RPMI8226 (cell line): ENCODE data around the gene RGS8.

Source experiments
- DNase-seq: peaks from one replicate; pipeline ENCODE4 v3.0.0-alpha.2; 2015

Gene RGS8

DNA sequence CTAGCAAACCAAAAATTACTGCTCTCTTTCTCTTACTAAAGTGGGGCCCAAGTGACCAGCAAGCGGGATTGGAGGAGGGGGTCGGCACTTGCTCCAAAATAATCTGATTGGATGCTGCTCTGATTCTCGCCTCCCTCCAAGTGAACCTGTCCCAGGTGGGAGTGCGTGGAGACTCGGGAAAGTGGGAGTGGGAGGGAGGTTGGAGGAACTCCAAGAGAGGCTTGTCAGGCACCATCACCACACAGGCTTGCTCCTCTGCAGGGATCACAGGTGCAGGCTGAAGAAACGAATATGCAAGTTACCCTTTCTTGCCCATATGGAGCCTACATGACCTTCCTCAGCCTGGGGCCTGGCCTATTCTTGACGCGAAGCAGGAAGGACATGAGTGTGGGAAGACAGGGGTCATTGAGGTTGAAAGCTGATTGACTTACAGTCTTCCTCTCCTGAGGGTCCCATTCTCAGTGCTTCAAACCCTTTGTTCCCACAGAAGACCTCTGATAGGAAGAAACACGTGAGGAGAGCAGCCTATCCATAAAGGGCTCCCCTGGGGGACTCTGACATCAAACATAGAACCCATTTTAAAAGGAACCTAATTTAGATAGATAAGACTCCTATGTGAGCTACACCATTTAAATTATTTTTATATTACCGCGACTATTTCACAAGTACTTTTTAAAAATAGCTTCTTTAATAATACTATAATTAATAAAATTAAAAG lies 14.2 kb downstream of the RGS8 start:
- no peak for DNase-seq

DNA sequence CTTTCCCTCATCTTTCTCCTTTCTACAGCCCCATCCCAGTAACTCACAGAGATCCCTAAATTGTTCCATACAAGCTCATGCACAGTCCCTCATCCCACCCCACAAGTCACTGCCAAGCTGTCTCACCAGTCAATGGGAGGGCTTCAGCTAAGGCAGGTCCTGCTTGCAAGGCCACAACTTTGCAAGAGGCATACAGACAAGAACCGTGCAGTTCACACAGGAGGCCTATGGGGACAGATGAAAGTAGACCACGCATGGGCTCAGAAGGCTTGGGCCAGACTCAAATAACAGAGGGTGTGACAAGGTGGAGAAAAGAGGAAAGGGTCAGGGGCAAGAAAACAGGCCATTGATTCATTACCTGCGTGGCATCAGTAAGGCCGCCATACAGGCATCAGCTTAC lies 15.1 kb downstream of the RGS8 start:
- DNase-seq, result no peak

DNA sequence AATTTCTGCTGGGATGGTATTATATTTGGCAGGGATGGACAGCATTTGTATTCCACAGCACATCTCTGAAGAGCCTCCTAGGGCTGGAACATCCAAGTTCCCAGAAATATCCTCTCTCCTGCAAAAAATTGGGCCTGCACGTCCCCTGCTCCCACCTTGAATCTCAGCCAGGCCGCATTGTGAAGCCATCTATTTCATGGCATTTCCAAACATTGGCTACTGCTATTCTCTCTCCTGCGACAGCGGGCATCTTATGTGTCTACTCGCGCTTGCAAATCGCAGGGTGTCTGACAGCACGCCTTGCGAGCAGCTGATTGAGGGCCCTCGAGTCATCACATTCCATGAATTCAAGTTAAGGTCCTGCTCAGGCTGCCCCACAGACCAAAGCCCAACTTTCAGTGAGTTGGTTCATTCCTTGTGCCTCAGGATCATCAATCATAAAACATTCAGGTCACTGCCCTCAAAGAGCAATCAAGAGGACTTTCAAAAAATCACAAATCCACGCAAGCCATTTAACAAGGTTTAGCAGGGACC lies 15.8 kb downstream of the RGS8 start:
- DNase-seq, result no peak

- DNase-seq, result no peak
Measured at GRCh38 chr1:182667848-182668505, 16.4 kb downstream of the RGS8 start.

GRCh38 chr1:182666706-182667105 lies 17.7 kb downstream of the RGS8 start:
- DNase-seq, result no peak

DNA sequence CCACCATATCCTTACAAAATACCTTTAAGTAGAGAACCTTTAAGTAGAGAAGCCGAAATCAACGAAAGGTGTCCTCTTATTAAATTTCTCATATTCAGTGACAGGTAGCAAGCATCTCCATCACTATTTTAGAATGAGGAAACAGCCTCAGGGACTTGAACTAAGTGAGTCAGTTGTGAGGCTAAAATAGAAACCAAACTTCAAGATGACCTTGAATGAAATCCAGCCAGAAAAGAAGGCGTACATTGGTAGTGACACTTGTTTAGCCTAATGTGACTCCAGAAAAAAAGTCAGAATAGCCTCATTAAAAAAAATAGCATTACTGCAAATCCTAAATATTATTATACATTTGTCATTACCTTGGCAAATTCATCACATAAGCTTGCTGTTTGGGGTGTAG lies 20.1 kb downstream of the RGS8 start:
- DNase-seq, result no peak

DNA sequence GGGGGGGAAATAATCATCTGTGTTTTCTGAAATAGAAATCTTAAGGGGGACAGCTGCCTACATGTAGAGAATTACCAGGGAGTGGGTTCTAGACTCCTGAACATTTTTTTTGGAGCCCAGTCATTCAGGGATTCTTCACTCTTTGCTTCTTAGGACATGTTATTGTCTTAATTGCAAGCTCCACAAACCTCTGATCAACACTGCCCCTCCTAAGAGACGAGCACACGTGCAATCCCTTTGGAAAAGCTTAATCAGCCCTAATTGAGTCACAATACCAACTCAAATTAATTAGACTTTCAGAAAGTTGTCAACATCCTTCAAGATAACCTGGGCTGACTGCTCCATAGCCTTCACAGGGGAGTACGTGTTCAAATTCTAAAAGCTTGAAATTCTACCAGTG lies 21.4 kb downstream of the RGS8 start:
- DNase-seq, result no peak

GRCh38 chr1:182662121-182662890 lies 22.1 kb downstream of the RGS8 start:
- no peak for DNase-seq

- DNase-seq, result no peak
Measured at GRCh38 chr1:182658055-182658454, 26.3 kb downstream of the RGS8 start.

DNA sequence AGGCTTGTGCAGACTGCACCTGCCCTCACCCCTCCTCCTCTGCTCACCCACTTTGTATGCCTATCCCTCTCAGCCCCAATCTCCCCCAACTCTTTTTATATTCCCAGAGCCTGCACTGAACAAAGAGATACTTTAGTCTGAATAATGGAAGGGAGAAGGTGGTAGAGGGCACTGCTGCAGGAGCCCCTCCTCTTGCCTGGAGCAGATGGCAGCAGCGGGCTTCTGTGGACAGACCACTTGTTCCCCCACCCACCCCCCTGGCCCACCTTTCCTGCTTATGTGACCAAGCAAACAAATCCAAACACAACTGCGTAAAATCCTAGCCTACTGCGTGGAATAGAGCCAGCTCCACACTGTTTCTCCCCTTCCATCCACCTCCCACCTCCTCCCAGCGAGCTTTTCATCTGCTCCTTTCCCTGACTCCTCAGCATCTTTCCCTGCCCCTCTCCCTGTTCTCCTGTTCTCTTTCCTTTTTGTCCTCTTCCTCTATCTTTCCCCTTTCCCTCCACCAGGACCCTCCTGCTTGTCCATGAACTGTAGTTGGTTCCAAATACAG lies 27.5 kb downstream of the RGS8 start:
- no peak for DNase-seq

DNA sequence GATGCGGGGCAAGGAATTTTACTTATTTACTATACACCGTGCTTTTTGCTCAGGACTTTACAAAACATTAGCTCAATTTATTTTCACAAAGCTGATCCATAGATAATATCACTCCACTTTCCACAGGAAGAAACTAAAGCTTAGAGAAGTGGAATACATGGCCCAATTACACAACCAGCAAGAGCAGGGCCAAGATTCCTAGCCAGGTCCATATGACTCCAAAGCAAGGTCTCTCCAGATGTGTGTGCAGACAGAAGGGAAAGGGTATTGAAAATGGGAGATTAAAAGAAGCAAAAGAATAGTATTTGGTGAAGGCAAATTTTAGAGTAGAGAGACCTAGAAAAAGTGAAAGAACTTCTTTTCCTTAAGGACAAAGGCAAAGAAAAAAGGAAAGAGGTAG lies 30.4 kb downstream of the RGS8 start:
- no peak for DNase-seq

- DNase-seq, result no peak
Measured at GRCh38 chr1:182652933-182653332, 31.5 kb downstream of the RGS8 start.

DNA sequence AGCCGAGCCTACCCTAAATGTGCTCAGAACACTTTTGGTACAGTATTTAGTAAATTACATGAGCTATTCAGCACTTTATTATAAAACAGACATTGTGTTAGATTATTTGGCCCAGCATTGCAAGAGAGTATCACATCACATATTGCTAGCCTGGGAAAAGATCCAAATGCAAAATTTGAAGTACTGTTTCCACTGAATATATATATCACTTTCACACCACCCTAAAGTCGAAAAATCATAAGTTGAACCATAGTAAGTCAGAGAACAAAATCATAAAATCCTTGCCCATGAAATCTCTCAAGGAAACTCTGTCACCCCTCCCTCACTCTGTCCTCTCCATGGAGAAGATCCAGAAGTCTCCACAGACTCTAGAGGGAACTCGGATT lies 33.1 kb downstream of the RGS8 start:
- no peak for DNase-seq

GRCh38 chr1:182650678-182651338 lies 33.6 kb downstream of the RGS8 start:
- DNase-seq, result no peak

GRCh38 chr1:182649041-182649440 lies 35.3 kb downstream of the RGS8 start:
- no peak for DNase-seq

DNA sequence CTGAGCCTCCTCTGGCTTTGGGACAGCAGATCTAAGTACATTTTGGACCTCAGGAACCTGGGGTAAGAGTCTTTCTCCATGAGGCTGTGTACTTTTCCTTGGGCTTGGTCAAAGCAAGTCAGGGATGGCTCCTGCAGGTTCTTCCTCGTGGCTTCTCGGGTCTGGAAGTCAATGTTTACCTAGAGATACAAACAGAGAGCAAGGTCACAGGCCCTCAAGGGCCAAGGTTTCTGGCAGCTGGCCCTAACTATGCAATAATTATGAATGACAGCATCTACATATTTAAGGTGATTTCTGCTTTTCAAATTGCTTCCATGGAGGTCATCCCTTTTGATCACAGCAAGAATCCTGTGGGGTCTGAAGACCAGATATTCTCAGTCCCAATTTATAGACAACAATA lies 37.6 kb downstream of the RGS8 start:
- DNase-seq, result no peak

DNA sequence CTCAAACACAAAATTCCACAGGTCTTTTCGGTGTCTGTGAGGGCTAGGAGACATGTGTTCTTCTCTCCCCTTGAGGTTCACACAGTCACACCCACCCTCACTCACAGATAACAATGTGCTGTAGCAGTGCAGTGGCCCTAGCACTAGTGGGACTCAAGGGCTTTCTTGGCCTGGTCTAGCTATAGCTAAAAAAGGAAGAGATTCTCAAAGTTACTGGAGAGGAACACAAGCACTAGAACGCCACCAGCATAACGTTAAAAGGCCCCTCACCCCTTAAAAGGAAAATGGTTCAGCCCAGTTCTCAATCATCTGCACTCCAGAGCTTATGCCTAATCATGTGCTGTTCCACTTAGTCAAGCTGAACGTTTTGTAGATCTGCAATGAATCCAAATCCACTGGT lies 39.5 kb downstream of the RGS8 start:
- no peak for DNase-seq

- DNase-seq, result no peak
Measured at GRCh38 chr1:182643699-182644098, 40.7 kb downstream of the RGS8 start.

DNA sequence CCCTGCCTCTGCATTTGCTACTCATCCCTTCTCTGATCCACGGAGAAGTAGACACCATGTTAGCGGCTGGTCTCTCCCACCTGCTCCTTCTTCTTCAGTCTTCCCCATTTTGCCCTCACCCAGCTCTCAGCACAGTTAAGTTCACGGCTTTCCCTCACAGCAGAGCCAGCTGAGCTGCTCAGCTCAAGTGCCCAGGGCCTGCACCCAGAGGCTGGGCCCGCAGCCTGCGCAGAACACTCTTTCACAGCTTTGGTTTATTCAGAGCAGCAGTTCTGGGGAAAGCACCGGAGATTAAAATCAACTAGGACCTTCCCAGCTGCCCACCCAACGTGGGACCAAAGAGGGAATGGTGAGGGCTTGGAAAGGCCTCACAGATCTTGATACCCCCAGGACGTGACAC lies 41.9 kb downstream of the RGS8 start:
- no peak for DNase-seq

DNA sequence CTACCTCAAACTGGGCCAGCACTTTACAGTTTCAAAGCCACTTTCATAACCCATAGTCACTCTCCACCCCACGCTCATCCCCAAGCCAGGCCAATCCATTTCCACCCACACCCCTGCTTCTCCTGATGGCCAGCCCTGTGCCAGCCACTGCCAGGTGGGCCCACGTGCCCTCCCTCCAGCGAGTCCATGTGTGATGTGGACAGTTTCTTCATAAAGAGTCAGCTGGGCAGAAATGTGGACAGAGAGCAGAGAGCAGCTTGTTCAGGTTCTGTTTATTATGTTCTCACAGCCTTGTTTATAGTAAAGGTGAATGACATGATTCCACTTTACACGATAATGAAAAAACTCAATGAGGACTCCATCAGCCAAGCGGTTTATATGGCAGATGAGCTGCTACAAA lies 42.8 kb downstream of the RGS8 start:
- DNase-seq, result no peak

- no peak for DNase-seq
Measured at GRCh38 chr1:182639330-182639729, 45.1 kb downstream of the RGS8 start.

GRCh38 chr1:182637769-182638168 lies 46.6 kb downstream of the RGS8 start:
- DNase-seq, result no peak

DNA sequence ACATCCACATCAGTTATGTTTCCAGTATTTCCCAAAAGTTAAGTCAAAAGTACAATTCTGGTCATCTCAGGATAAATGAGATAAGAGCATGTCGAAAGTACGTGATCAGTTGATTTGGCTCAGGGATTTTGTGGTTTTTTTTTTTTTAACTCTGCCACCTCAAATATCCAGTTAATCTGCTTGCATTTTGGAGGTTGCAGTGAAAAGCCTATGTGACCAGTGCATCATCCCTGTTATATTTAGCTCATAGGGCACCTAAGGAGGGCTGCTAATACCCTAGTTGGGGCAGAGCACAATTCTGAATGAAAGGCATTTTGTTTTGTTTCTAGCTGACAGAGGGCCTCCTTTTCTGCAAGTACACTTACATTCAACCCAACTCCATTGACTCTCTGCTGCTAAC lies 48.5 kb downstream of the RGS8 start:
- DNase-seq, result no peak
